Measurements from ENCODE around the gene NPB. TPM values are rescaled to one million over a fixed set of nuclear protein-coding genes. Genes with fewer than 3 reads are reported as not detected.
A peak's percentile ranks its signal among the peaks of the same experiment; 100 is the strongest.

Gene NPB
- total and polyA plus RNA-seq, 2 of the 8 experiments (the other 6 are each of a cell fraction or from before 2014, with no cell fraction given), result 1.5 to 2.5 TPM

GRCh38 chr17:81870131-81870980 is 31.7 kb upstream of the NPB start:
- Histone ChIP-seq H2AFZ (ENCODE audit: low read length) (no peak overlapping the region), H2AK5ac (ENCODE audit: low read depth, low read length) (no peak overlapping the region), H3K14ac (ENCODE audit: insufficient read length) (no peak overlapping the region), H2BK20ac (ENCODE audit: low read length) (no peak overlapping the region), H3K79me1 (ENCODE audit: low read depth, low read length) (peaks cover 2% of the 10 kb centered on the region; the same call in 1 of the 2 replicates), H3K27ac (ENCODE audit: low read depth, low read length) (no peak overlapping the region; the same call in 1 of the 2 replicates), H4K20me1 (replicated peaks in 1 of 2; ENCODE audit: control insufficient read depth in 1 of 2, insufficient read depth in 2 of 2, low read length in 2 of 2) (peaks cover 6 to 29% of the 10 kb centered on the region in 2 experiments), H3K4me1 (replicated peaks in 1 of 4; ENCODE audit: control insufficient read depth in 3 of 4, insufficient read depth in 4 of 4, low read length in 3 of 4) (peaks cover 0 to 31% (median 21%) of the 10 kb centered on the region in 4 experiments; a peak in 6 of 7 replicates), H4K91ac (replicated peaks; ENCODE audit: insufficient read length, low read length) (peak overlapping the region; percentile 54), H3K4me3 (ENCODE audit: extremely low read depth in 1 of 4, insufficient read depth in 2 of 4, low read depth in 3 of 4, low read length in 4 of 4) (peak overlapping the region; percentile 63 to 79 (median 76)), H3K9me3 (ENCODE audit: insufficient read depth in 2 of 2, low read depth in 1 of 2, low read length in 1 of 2) (no peaks in the 10 kb centered on the region), H2BK15ac (ENCODE audit: low read length) (no peak overlapping the region), H2BK12ac (ENCODE audit: low read depth, low read length) (no peak overlapping the region), H3K4me2 (ENCODE audit: insufficient read depth in 1 of 2, low read depth in 2 of 2, low read length in 2 of 2) (peak overlapping the region; percentile 75 to 76), H3K79me2 (ENCODE audit: control insufficient read depth in 1 of 2, insufficient read depth in 2 of 2, low read length in 2 of 2) (peaks cover 3 to 4% of the 10 kb centered on the region in 2 experiments; a peak in 2 of 4 replicates), H2BK5ac (ENCODE audit: low read depth, low read length) (no peak overlapping the region; the same call in 1 of the 2 replicates), H3K4ac (replicated peaks; ENCODE audit: insufficient read length, low read depth, low read length) (no peak overlapping the region), H3K56ac (replicated peaks; ENCODE audit: insufficient read length, low read depth, low read length) (peak overlapping the region; percentile 2), H3K27me3 (replicated peaks in 1 of 4; ENCODE audit: control insufficient read depth in 3 of 4, extremely low read depth in 1 of 4, insufficient read depth in 3 of 4, low read length in 3 of 4) (no peaks in the 10 kb centered on the region), H3K36me3 (ENCODE audit: control insufficient read depth in 2 of 4, insufficient read depth in 4 of 4, low read length in 3 of 4) (peaks cover 0 to 12% (median 5%) of the 10 kb centered on the region in 4 experiments; a peak in 2 of 8 replicates), H3K23ac (ENCODE audit: insufficient read length) (no peak overlapping the region), H4K8ac (ENCODE audit: extremely low read depth, insufficient read depth, low read length) (no peak overlapping the region; the same call in 1 of the 2 replicates), H3K18ac (ENCODE audit: extremely low read depth, low read length) (no peak overlapping the region; the same call in 1 of the 2 replicates), H3K9ac (replicated peaks in 1 of 4; ENCODE audit: extremely low read depth in 1 of 4, low read depth in 3 of 4, low read length in 3 of 4) (peak overlapping the region; percentile 25 to 59 (median 46); a peak in 5 of 7 replicates), H2BK120ac (replicated peaks; ENCODE audit: low read depth, low read length) (no peak overlapping the region), H4K5ac (ENCODE audit: insufficient read length, low read depth, low read length) (no peak overlapping the region), H3K23me2 (ENCODE audit: low read depth, low read length) (peaks cover 12% of the 10 kb centered on the region; the same call in 1 of the 2 replicates)
- no peak for FAIRE-seq
- DNase-seq (ENCODE audit: low read depth in 1 of 2, low spot score in 2 of 2), result peak in 1 of 2 experiments; percentile 62
- ChIA-PET CTCF (ENCODE audit: partially characterized antibody) (interaction anchor here (0.7 to 2.9 kb wide), 43 partner anchors 9 to 206 kb away, joined by 3 to 24 read pairs (median 5); partner anchors contain the start of genes MRPL12, NPB, PCYT2 and PYCR1), POLR2A (ENCODE audit: partially characterized antibody) (interaction anchor here (0.6 to 6.6 kb wide), 31 partner anchors 10 to 429 kb away, joined by 3 to 41 read pairs (median 5); partner anchors contain the start of genes ALYREF, ANAPC11, CENPX and DCXR)
- WGBS, 2 experiments (ENCODE audit: extremely low coverage in 1 of 2, insufficient coverage in 1 of 2, insufficient read length in 1 of 2, insufficient replicate concordance in 2 of 2, low coverage in 1 of 2, low lambda C conversion rate in 2 of 2, missing lambda C conversion rate in 1 of 2), result 6% methylated on average over 43 of the region's 65 CpGs; no CpG with 5 or more reads in 1 of the 2 experiments
- TF ChIP-seq SP1 (IDR thresholded peaks at IDR 0.05; ENCODE audit: low read depth, low read length), result no peak
- 0 out of 4 replicates have a peak, but pooled peaks of 1 of the 2 experiments have one; percentile 4 for TF ChIP-seq SIN3A (conservative IDR thresholded peaks at IDR 0.05 in 1 of 2, IDR thresholded peaks at IDR 0.05 in 1 of 2; ENCODE audit: low read depth in 1 of 2, low read length in 2 of 2)
- TF ChIP-seq, protein P1, sequence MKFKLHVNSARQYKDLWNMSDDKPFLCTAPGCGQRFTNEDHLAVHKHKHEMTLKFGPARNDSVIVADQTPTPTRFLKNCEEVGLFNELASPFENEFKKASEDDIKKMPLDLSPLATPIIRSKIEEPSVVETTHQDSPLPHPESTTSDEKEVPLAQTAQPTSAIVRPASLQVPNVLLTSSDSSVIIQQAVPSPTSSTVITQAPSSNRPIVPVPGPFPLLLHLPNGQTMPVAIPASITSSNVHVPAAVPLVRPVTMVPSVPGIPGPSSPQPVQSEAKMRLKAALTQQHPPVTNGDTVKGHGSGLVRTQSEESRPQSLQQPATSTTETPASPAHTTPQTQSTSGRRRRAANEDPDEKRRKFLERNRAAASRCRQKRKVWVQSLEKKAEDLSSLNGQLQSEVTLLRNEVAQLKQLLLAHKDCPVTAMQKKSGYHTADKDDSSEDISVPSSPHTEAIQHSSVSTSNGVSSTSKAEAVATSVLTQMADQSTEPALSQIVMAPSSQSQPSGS (IDR thresholded peaks at IDR 0.05; ENCODE audit: low read length), result no peak
- peak; percentile 29; the same call in 1 of the 2 replicates for TF ChIP-seq POLR2AphosphoS5 (IDR thresholded peaks at IDR 0.05; ENCODE audit: low read depth, low read length)
- TF ChIP-seq POLR2A (IDR thresholded peaks at IDR 0.05; ENCODE audit: control extremely low read depth in 1 of 2, low read depth in 2 of 2, low read length in 2 of 2), result peak; percentile 2 to 20; a peak in 1 of 3 replicates
- no peak for TF ChIP-seq EP300 (IDR thresholded peaks at IDR 0.05; ENCODE audit: borderline replicate concordance in 1 of 2, low read depth in 2 of 2, low read length in 2 of 2)
- 0 out of 2 replicates have a peak, but pooled peaks have one; percentile 24 for TF ChIP-seq PHF8 (conservative IDR thresholded peaks at IDR 0.05; ENCODE audit: low read depth, low read length)
- peak; percentile 56 for TF ChIP-seq SAP30 (IDR thresholded peaks at IDR 0.05; ENCODE audit: insufficient read depth, insufficient replicate concordance, low read length)
